Subcutaneous abdominal adipose tissue (tissue), 5 donors: ENCODE data around the gene COL4A2.

Experiments
- H3K27ac ChIP-seq: one replicate; pipeline ENCODE4 v1.7.0; 2013; ENCODE audit warnings: low read depth, mild to moderate bottlenecking, inconsistent platforms, low read length, moderate library complexity
- H3K27me3 ChIP-seq, 5 donors: one replicate each; pipeline ENCODE4 v1.7.0; 2013; ENCODE audit warnings: low read length in 5 of 5, inconsistent platforms in 1 of 5; ENCODE audit not compliant: control insufficient read depth in 5 of 5, insufficient read depth in 4 of 5
- H3K36me3 ChIP-seq, 5 donors: one replicate each; pipeline ENCODE4 v1.7.0; 2013; ENCODE audit warnings: low read length in 5 of 5; ENCODE audit not compliant: control insufficient read depth in 5 of 5, insufficient read depth in 5 of 5
- H3K4me1 ChIP-seq, 5 donors: one replicate each; pipeline ENCODE4 v1.7.0; 2013; ENCODE audit warnings: low read length in 5 of 5, mild to moderate bottlenecking in 3 of 5, moderate library complexity in 1 of 5; ENCODE audit not compliant: control insufficient read depth in 5 of 5, insufficient read depth in 5 of 5
- H3K4me3 ChIP-seq, 5 donors: one replicate each; pipeline ENCODE4 v1.7.0; 2013; ENCODE audit warnings: low read length in 5 of 5, low read depth in 1 of 5
- H3K9ac ChIP-seq, 5 donors: one replicate each; pipeline ENCODE4 v1.7.0; 2013; ENCODE audit warnings: low read length in 5 of 5, mild to moderate bottlenecking in 4 of 5, moderate library complexity in 3 of 5
- H3K9me3 ChIP-seq, 5 donors: one replicate each; pipeline ENCODE4 v1.7.0; 2013; ENCODE audit warnings: low read length in 5 of 5; ENCODE audit not compliant: control insufficient read depth in 5 of 5
- donor health status: healthy.
- donor health status: healthy.
- donor health status: healthy.
- donor health status: healthy.
- donor health status: healthy.

The COL4A2 gene

DNA sequence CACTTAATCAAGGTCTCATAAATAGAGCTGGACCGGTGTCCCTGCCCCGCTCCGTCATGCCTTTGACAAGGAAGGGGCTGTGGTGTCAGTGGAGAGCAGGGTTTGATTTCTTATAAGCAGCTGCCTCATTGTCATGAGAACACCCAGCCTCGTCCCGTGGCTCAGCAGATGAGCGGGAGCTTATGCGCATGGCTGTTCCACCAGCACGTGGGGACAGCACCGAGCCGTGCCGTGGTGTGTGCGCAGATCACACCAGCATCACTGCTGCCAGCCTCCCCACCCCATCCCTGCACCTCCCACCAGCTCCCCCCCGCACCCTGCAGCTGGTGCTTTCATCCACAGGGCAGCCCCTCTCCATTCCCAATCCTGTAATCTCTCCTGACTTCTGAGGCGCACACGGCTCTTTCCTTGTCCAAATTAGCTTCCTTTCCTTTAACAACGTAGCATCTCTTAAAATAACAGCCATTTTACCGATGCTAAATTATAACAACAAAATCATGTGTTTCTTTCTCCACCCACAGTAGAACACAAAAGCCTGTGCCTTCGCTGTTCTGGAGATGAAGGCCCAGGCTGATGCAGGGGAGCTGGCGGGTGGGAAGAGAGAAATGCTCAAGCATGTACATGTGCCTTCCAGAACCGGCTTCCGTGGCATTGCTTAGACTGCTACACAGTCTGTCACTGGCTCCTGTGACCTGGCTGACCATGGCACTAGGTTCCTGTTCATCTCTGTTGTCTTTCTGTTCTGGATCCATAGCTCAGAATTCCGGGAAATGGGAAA lies 157.7 kb downstream of the COL4A2 start:
- no peak overlapping the region for H3K4me3 ChIP-seq
- H3K27ac ChIP-seq, result no peak overlapping the region
- H3K4me1 ChIP-seq, result peaks cover 0 to 4% (median 0%) of the 10 kb centered on the region in 5 donors
- no peaks in the 10 kb centered on the region for H3K27me3 ChIP-seq
- no peak overlapping the region for H3K9ac ChIP-seq
- H3K36me3 ChIP-seq, result peaks cover 6 to 100% (median 97%) of the 10 kb centered on the region in 5 donors
- no peaks in the 10 kb centered on the region for H3K9me3 ChIP-seq

DNA sequence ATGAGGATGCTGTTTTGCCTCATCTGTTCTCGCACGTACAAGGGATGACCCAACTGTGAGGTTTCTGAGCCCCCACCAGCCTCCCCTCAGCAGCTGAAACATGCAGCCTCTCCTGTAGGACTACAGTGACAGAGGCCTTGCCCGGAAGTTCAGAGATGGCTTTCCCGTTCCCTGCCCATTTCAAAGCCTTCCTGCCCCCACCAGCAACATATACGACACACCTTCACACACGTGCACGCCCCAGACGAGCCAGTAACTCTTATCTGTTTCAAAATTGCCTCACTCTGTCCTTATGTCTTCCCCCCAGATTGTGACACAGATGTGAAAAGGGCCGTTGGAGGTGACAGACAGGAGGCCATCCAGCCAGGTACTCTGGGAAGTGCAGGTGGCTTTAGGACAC lies 158.6 kb downstream of the COL4A2 start:
- Histone ChIP-seq H3K9ac (no peak overlapping the region), H3K36me3 (peaks cover 6 to 99% (median 98%) of the 10 kb centered on the region in 5 donors), H3K9me3 (no peaks in the 10 kb centered on the region), H3K4me3 (no peak overlapping the region), H3K27me3 (no peaks in the 10 kb centered on the region), H3K4me1 (peaks cover 0 to 8% (median under 1%) of the 10 kb centered on the region in 5 donors), H3K27ac (no peak overlapping the region)

DNA sequence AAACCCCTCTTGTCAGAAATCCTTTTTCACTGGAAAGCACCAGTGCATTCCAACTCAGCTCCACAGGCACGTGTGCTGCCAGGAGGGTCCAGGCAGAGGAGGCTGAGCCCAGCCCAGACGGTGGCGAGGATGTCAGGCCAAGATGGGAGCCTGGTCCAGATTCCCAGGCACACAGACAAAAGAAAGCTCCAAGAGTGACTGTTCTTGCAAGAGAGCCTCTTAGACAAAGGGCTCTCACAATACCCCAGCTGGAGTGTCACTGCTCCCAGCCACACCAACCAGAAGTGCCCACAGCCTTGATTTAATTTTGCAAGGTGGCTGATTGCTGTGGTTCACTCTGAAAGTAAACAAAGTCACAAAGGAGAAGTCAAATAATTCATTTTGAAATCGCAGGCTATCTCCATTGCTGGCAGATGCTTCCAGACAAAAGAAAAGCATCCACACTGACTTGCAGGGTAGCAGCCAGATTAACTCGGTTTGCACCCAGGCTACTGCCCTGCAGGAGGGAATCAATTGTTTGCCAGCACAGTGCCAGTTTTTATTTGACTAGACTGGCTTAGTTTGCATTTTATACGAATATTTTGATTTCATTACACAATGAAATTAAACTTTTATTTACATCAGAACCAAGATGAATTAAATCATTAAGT lies 159.3 kb downstream of the COL4A2 start:
- Histone ChIP-seq H3K9me3 (no peaks in the 10 kb centered on the region), H3K9ac (no peak overlapping the region), H3K27ac (no peak overlapping the region), H3K4me1 (peaks cover 0 to 15% (median 8%) of the 10 kb centered on the region in 5 donors), H3K4me3 (no peak overlapping the region), H3K36me3 (peaks cover 7 to 99% (median 98%) of the 10 kb centered on the region in 5 donors), H3K27me3 (no peaks in the 10 kb centered on the region)

DNA sequence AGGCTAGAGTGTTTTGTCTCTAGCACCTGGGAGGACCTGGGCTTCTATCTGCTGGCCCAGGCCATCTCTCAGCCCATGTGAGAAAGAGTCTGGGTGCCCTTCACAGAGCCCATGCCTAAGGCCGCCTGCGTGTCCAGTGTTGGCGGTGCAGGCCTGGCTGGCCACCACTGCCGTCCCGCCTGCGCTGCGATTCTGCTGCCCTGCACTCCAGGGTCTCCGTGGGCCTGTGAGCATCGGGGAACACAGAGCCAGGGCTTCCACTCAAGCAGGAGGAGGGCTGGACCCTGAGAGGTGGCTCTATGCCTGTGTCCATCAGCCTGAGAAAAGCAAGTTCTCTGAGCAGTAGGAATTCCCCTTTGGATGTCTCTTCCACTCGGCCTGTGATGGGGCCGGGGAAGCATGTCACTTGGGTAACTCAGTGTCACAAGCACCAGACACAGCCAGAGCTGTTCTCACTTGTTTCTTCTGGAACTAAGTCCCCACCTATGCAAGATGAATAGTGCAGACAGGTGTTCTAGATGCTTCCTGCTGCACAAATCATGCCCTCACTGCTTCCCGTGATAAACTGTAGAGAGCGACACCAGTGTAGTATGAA lies 160.5 kb downstream of the COL4A2 start:
- Histone ChIP-seq H3K9me3 (no peaks in the 10 kb centered on the region), H3K27ac (no peak overlapping the region), H3K27me3 (no peaks in the 10 kb centered on the region), H3K4me3 (no peak overlapping the region), H3K9ac (no peak overlapping the region), H3K36me3 (peaks cover 8 to 97% (median 95%) of the 10 kb centered on the region in 5 donors), H3K4me1 (peaks cover 0 to 23% (median 10%) of the 10 kb centered on the region in 5 donors)

DNA sequence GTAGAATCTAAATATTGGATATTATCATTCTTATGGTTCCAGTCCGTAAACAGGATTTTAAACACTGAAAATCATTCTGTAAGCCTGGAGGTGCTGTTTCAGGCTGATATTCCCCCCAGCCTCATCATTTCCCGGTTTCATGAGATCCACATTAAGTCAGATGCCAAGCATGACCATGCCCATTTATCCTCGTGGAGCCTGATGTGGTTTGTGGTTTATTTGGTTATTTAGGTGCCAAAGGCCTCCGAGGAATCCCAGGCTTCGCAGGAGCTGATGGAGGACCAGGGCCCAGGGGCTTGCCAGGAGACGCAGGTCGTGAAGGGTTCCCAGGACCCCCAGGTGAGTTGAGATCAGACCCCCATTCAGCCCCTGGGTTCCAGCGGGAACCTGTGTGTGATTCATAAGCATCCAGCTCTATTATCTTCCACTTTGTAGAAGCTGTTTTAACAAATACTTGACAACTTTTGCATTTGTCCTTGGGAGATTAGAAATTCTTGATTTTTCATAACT lies 162.0 kb downstream of the COL4A2 start:
- no peak overlapping the region for H3K9ac ChIP-seq
- H3K27me3 ChIP-seq, result no peaks in the 10 kb centered on the region
- no peak overlapping the region for H3K27ac ChIP-seq
- peaks cover 5 to 97% (median 96%) of the 10 kb centered on the region in 5 donors for H3K36me3 ChIP-seq
- peaks cover 0 to 24% (median 10%) of the 10 kb centered on the region in 5 donors for H3K4me1 ChIP-seq
- H3K9me3 ChIP-seq, result no peaks in the 10 kb centered on the region
- H3K4me3 ChIP-seq, result no peak overlapping the region

DNA sequence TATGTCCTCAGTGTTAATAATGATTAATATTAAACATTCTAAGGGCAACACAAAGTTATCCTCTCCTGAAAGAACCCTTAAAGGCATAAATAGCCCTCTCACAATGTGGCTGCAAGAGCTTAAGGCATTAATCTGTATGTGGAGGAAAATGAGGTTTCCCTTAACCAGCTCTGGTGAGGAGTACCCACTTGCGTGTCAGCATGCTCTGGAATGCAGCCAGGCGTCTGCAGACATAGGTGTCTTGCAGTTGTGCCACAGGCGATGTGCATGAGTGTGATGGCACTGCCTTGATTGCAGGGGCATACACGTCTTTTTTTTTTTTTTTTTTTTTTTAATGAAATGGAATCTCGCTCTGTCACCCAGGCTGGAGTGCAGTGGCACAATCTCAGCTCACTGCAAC lies 162.5 kb downstream of the COL4A2 start:
- Histone ChIP-seq H3K27me3 (no peaks in the 10 kb centered on the region), H3K36me3 (peaks cover 5 to 97% (median 96%) of the 10 kb centered on the region in 5 donors), H3K27ac (no peak overlapping the region), H3K9me3 (no peaks in the 10 kb centered on the region), H3K4me3 (no peak overlapping the region), H3K4me1 (peaks cover 0 to 24% (median 10%) of the 10 kb centered on the region in 5 donors), H3K9ac (no peak overlapping the region)

DNA sequence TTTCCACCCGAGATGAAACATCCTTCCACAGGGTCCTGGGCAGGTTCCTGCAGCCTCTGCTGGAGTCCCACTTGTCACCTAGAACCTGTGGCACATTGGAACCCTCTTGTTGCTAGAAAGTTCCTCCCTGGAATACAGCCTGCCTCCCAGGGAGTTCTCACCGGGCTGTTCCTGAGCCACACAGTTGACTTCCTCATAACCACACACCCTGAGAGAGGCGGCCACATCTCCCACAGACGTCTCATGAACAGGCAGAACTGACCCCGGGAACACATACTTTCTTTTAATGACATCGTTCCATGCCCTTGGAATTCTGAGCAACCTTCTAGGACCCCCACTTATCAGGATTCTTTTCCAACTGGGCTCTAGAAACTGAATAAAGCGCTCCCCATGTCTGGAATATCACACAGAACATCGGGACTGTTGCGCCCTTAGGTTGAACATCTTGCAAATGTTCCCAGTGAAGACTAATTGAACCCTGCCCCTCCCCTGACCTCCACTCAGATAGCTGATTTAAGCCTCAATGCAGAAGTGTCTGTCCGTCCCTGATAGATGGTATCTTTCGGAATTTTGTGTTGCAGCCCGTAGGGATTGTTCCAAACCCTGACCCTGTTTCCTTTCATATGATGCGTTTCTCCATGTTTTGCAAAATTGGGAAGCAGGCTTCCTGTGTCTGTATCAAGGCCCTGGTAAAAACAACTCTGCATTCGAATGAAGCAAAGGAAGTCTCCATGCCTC lies 163.4 kb downstream of the COL4A2 start:
- no peak overlapping the region for H3K27ac ChIP-seq
- H3K9me3 ChIP-seq, result no peaks in the 10 kb centered on the region
- H3K9ac ChIP-seq, result no peak overlapping the region
- no peak overlapping the region for H3K4me3 ChIP-seq
- peaks cover 5 to 97% (median 96%) of the 10 kb centered on the region in 5 donors for H3K36me3 ChIP-seq
- H3K27me3 ChIP-seq, result no peaks in the 10 kb centered on the region
- peaks cover 0 to 24% (median 10%) of the 10 kb centered on the region in 5 donors for H3K4me1 ChIP-seq

DNA sequence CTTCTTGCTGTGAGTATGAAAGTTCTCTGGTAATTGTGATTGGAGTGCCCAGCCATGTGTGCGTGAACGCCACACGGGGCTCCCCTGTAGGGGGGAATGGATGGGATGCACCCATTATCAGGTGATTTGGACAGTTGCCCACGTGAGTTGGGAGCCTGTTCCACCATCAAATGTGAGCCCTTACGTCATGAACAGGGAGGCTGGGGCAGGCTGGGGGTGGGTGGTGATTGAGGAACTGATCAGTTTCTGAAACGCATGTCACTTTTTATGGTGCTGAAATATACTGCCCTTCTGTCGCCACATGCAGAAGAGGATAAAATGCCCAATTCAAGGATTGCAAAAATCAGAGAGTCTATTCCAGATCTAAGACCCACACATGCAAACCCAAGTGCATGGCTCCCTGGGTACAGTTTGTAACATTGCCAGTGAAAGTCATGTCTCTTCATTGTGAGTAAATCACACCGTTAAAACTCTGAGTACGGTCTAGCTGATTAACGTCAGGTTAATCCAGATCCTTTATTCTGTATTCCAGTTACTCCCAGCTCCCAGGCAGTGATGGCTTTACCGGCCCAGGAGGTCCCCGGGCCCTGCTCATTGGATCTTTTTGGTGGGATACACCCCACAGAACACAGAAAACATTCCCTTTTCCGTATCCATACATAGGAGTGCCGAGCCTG lies 164.2 kb downstream of the COL4A2 start:
- Histone ChIP-seq H3K27me3 (no peaks in the 10 kb centered on the region), H3K27ac (peak overlapping the region; percentile 18), H3K9ac (no peak overlapping the region), H3K4me3 (no peak overlapping the region), H3K4me1 (peaks cover 0 to 24% (median 11%) of the 10 kb centered on the region in 5 donors), H3K36me3 (peaks cover 5 to 97% (median 96%) of the 10 kb centered on the region in 5 donors), H3K9me3 (no peaks in the 10 kb centered on the region)

DNA sequence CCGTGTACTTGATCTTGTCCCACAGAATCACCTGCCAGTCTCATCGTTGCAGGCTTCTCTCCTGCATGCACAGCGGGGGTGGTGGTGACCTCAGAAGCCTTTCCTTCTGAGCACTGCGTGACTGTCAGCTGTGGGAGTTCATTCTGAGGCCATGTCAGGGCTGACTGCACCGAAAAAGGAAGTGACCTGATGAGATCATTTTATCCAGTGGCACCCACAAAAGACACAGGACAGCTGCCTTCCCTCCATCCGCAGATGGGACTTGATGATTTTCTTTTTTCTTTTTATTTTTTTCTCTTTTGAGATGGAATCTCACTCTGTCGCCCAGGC lies 164.7 kb downstream of the COL4A2 start:
- Histone ChIP-seq H3K27ac (peak overlapping the region; percentile 18), H3K9me3 (no peaks in the 10 kb centered on the region), H3K4me3 (no peak overlapping the region), H3K9ac (no peak overlapping the region), H3K4me1 (peaks cover 0 to 24% (median 13%) of the 10 kb centered on the region in 5 donors), H3K36me3 (peaks cover 5 to 97% (median 96%) of the 10 kb centered on the region in 5 donors), H3K27me3 (no peaks in the 10 kb centered on the region)
